Adrenal gland (tissue), 12 donors: ENCODE measurements around the gene DHX29. TPM values are rescaled to one million over a fixed set of nuclear protein-coding genes. Genes with fewer than 3 reads are reported as not detected.

ENCODE experiments used
- DNase-seq, 7 donors: peaks; one replicate each; pipeline ENCODE4 v3.0.0-alpha.2; 2019 to 2020
- H3K27ac ChIP-seq, 5 donors: fragments of 200-600 bp; sonication (generic) in 4 of 5; 1 replicate in 3 of 5; 2 replicates in 2 of 5; pipeline versions ENCODE4 v1.5.1 to v1.8.0; 2016 to 2020; ENCODE audit warnings: mild to moderate bottlenecking in 1 of 5
- H3K27me3 ChIP-seq: fragments of 200-600 bp; 2 replicates; pipeline ENCODE4 v1.8.0; 2021
- H3K36me3 ChIP-seq, 2 donors: fragments of 200-600 bp; replicated peaks in 1 of 2; 1 replicate in 1 of 2; 2 replicates in 1 of 2; pipeline versions ENCODE4 v1.5.1 to v1.8.0; 2018 to 2022
- H3K4me1 ChIP-seq, 2 donors: fragments of 200-600 bp; replicated peaks in 1 of 2; 1 replicate in 1 of 2; 2 replicates in 1 of 2; pipeline versions ENCODE4 v1.5.1 to v1.8.0; 2018 to 2021
- H3K4me3 ChIP-seq, 4 donors: fragments of 200-600 bp; sonication (generic) in 3 of 4; one replicate each; pipeline ENCODE4 v1.5.1; 2016 to 2018
- H3K9me3 ChIP-seq, 3 donors: fragments of 200-600 bp; sonication (generic) in 1 of 3; replicated peaks in 1 of 3; 1 replicate in 2 of 3; 2 replicates in 1 of 3; pipeline versions ENCODE4 v1.5.1 to v1.8.0; 2016 to 2021
- CTCF ChIP-seq, 6 experiments: fragments of 450-650 bp in 4 of 6; fragments of 200-600 bp in 2 of 6; sonication (generic) in 1 of 6; IDR thresholded peaks; 1 replicate in 5 of 6; 2 replicates in 1 of 6; pipeline versions ENCODE4 v1.5.1 to v1.8.0; 2016 to 2021; ENCODE audit warnings: antibody characterized with exemption in 6 of 6, mild to moderate bottlenecking in 2 of 6, moderate library complexity in 1 of 6
- POLR2A ChIP-seq, 2 donors: fragments of 450-650 bp; IDR thresholded peaks; one replicate each; pipeline ENCODE4 v1.6.1; 2017; ENCODE audit warnings: antibody characterized with exemption in 2 of 2, mild to moderate bottlenecking in 2 of 2, moderate library complexity in 1 of 2
- WGBS, 4 donors: extraction: QIAGEN DNeasy Blood & Tissue Kit in 2 of 4; methylation state at CpG; one replicate each; pipeline versions ENCODE4 v1.1.5 to v1.1.7; 2013 to 2017; 5-methylcytosine and 5-hydroxymethylcytosine counted together
- intact Hi-C, 2 donors: fragments of 100-400 bp; cut with DNase I; formaldehyde crosslinking; loops; one replicate each; pipeline versions ENCODE4 v1.14.1 to v1.15.0; 2022 to 2023
- polyA plus RNA-seq, 3 donors: library from polyadenylated mRNA; stranded (reverse); fragments of 200-250 nt in 2 of 3; fragments of 350-450 nt in 1 of 3; fragmentation: Illumina TruSeq in 1 of 3; extraction: RNeasy Lipid Tissue Mini Kit (QIAGEN cat#74804) in 1 of 3; gene quantifications; one replicate each; pipeline ENCODE4 v1.2.3, GENCODE V29; 2013 to 2014
- total RNA-seq, 9 donors: library from RNA; depleted of rRNA in 4 of 9; stranded (reverse); fragments of >200 nt in 4 of 9; fragments of 120-200 nt in 1 of 9; fragmentation: NEBNext Ultra II Directional in 1 of 9; extraction: Animal tissue kit (Norgen Biotek cat#: 25700) in 1 of 9; gene quantifications; one replicate each; pipeline versions ENCODE4 v1.1.0 to v1.2.4, GENCODE V29; 2013 to 2023
- donor health status: healthy with polysubstance abuse.
- donor health status: Bipolar disorder and iron deficiency.
- donor health status: DM: yes; HTN: yes; CAD: no.
- donor health status: DM: no; HTN: no; CAD: no.
- donor health status: DM: no; HTN: no; CAD: no.
- donor health status: DM: yes; HTN: yes; CAD: no.

DHX29 gene
- total and polyA plus RNA-seq, 12 donors, result 6.7 to 34.9 (median 24.8) TPM

- intact Hi-C loops, result loop anchor here in 1 of 2 donors (10.0 kb wide), 1 partner anchor 668 kb away; no protein-coding TSS in a partner anchor
- no peak for DNase-seq
- peaks cover 0 to 68% of the 10 kb centered on the region in 2 donors for H3K36me3 ChIP-seq
- no peak overlapping the region for H3K27ac ChIP-seq
- no peak for TF ChIP-seq CTCF (IDR thresholded peaks at IDR 0.05)
- no peak for TF ChIP-seq POLR2A (IDR thresholded peaks at IDR 0.05)
- no peaks in the 10 kb centered on the region for H3K9me3 ChIP-seq
- WGBS, 4 donors, result 82 to 92% (median 91%) methylated on average over 1 of the region's 1 CpG
- no peaks in the 10 kb centered on the region for H3K4me1 ChIP-seq
- H3K27me3 ChIP-seq, result no peaks in the 10 kb centered on the region
- H3K4me3 ChIP-seq, result no peak overlapping the region
Observed at GRCh38 chr5:55286411-55286933, 21.0 kb downstream of the DHX29 start.

GRCh38 chr5:55278778-55279177 is 28.7 kb downstream of the DHX29 start:
- H3K36me3 ChIP-seq, result peaks cover 0 to 93% of the 10 kb centered on the region in 2 donors
- no peak for DNase-seq
- intact Hi-C loops, result no loop called here
- 90 to 96% (median 92%) methylated on average over 4 of the region's 4 CpGs for WGBS, 4 donors
- H3K27ac ChIP-seq, result no peak overlapping the region
- no peaks in the 10 kb centered on the region for H3K27me3 ChIP-seq
- H3K4me3 ChIP-seq, result no peak overlapping the region
- no peak for TF ChIP-seq CTCF (IDR thresholded peaks at IDR 0.05)
- TF ChIP-seq POLR2A (IDR thresholded peaks at IDR 0.05), result no peak
- H3K4me1 ChIP-seq, result no peaks in the 10 kb centered on the region
- no peaks in the 10 kb centered on the region for H3K9me3 ChIP-seq

GRCh38 chr5:55276771-55277170 is 30.7 kb downstream of the DHX29 start:
- intact Hi-C loops, result no loop called here
- no peak overlapping the region for H3K27ac ChIP-seq
- no peak for DNase-seq
- H3K4me1 ChIP-seq, result no peaks in the 10 kb centered on the region
- H3K9me3 ChIP-seq, result no peaks in the 10 kb centered on the region
- TF ChIP-seq CTCF (IDR thresholded peaks at IDR 0.05), result no peak
- TF ChIP-seq POLR2A (IDR thresholded peaks at IDR 0.05), result no peak
- H3K27me3 ChIP-seq, result no peaks in the 10 kb centered on the region
- H3K36me3 ChIP-seq, result peaks cover 0 to 93% of the 10 kb centered on the region in 2 donors
- H3K4me3 ChIP-seq, result no peak overlapping the region
- 81 to 100% (median 92%) methylated on average over 1 of the region's 1 CpG for WGBS, 4 donors

- intact Hi-C loops, result no loop called here
- Histone ChIP-seq H3K27ac (no peak overlapping the region), H3K4me1 (no peaks in the 10 kb centered on the region), H3K9me3 (peaks cover 0 to 6% (median 0%) of the 10 kb centered on the region in 3 donors), H3K4me3 (no peak overlapping the region), H3K36me3 (peaks cover 0 to 60% of the 10 kb centered on the region in 2 donors), H3K27me3 (no peaks in the 10 kb centered on the region)
- no peak for DNase-seq
- WGBS, 4 donors, result 92 to 96% (median 94%) methylated on average over 3 of the region's 3 CpGs
- no peak for TF ChIP-seq CTCF (IDR thresholded peaks at IDR 0.05)
- no peak for TF ChIP-seq POLR2A (IDR thresholded peaks at IDR 0.05)
Observed at GRCh38 chr5:55258339-55258738, 49.2 kb downstream of the DHX29 start.
